Loucy (cell line): Measurements from ENCODE around the gene VTN.

Experiments used
- H2AFZ ChIP-seq: fragments of 200-600 bp; sonication (generic); 2 replicates; pipeline ENCODE4 v1.6.0; 2016; ENCODE audit warnings: antibody characterized with exemption, mild to moderate bottlenecking, low read length, moderate library complexity
- H3F3A ChIP-seq: fragments of 200-600 bp; 2 replicates; pipeline ENCODE4 v1.6.0; 2016; ENCODE audit warnings: antibody characterized with exemption, low read depth, mild to moderate bottlenecking
- H3K27me3 ChIP-seq: fragments of 200-600 bp; sonication (generic); 2 replicates; pipeline ENCODE4 v1.6.1; 2014; ENCODE audit warnings: low read length, mild to moderate bottlenecking; ENCODE audit not compliant: insufficient read depth, poor library complexity, severe bottlenecking
- H3K36me3 ChIP-seq: fragments of 200-600 bp; sonication (generic); 2 replicates; pipeline ENCODE4 v1.6.1; 2016; ENCODE audit warnings: low read length; ENCODE audit not compliant: insufficient read depth
- H3K4me1 ChIP-seq: fragments of 200-600 bp; sonication (generic); 2 replicates; pipeline ENCODE4 v1.5.1; 2014; ENCODE audit warnings: low read length, mild to moderate bottlenecking; ENCODE audit not compliant: insufficient read depth, poor library complexity, severe bottlenecking
- H3K4me2 ChIP-seq: fragments of 200-600 bp; sonication (generic); 2 replicates; pipeline ENCODE4 v1.6.0; 2014; ENCODE audit warnings: antibody characterized with exemption, low read length, low read depth, mild to moderate bottlenecking; ENCODE audit not compliant: poor library complexity, severe bottlenecking
- H3K4me3 ChIP-seq: fragments of 200-600 bp; sonication (generic); 2 replicates; pipeline ENCODE4 v1.5.1; 2014; ENCODE audit warnings: low read length, mild to moderate bottlenecking, mixed read lengths; ENCODE audit not compliant: poor library complexity, severe bottlenecking
- H3K79me2 ChIP-seq: fragments of 200-600 bp; sonication (generic); 2 replicates; pipeline ENCODE4 v1.6.1; 2014; ENCODE audit warnings: low read length; ENCODE audit not compliant: insufficient read depth
- H3K9ac ChIP-seq: fragments of 200-600 bp; sonication (generic); 2 replicates; pipeline ENCODE4 v1.6.0; 2014; ENCODE audit warnings: mild to moderate bottlenecking, low read depth, low read length, moderate library complexity; ENCODE audit not compliant: poor library complexity, severe bottlenecking
- H3K9me2 ChIP-seq: fragments of 200-600 bp; sonication (generic); replicated peaks from 2 replicates; pipeline ENCODE4 v1.6.1; 2016; ENCODE audit warnings: low read depth, low read length, mixed read lengths
- H3K9me3 ChIP-seq: fragments of 200-600 bp; sonication (generic); 2 replicates; pipeline ENCODE4 v1.6.1; 2014; ENCODE audit warnings: mild to moderate bottlenecking, antibody characterized with exemption, low read length, low read depth; ENCODE audit not compliant: insufficient read depth
- H4K20me1 ChIP-seq: fragments of 200-600 bp; sonication (generic); 2 replicates; pipeline ENCODE4 v1.6.0; 2014; ENCODE audit warnings: antibody characterized with exemption, low read length, mild to moderate bottlenecking; ENCODE audit not compliant: insufficient read depth, poor library complexity, severe bottlenecking
- CTCF ChIP-seq: fragments of 200-600 bp; sonication (generic); conservative IDR thresholded peaks from 2 replicates; pipeline ENCODE4 v1.5.1; 2014; ENCODE audit warnings: mild to moderate bottlenecking, antibody characterized with exemption, low read length
- EZH2phosphoT487 ChIP-seq: fragments of 200-600 bp; IDR thresholded peaks from 2 replicates; pipeline ENCODE4 v1.6.1; 2018; ENCODE audit warnings: antibody characterized with exemption, mild to moderate bottlenecking, moderate library complexity, borderline replicate concordance

Gene VTN

GRCh38 chr17:28343491-28343932, 26.6 kb downstream of the VTN start:
- Histone ChIP-seq H4K20me1 (no peaks in the 10 kb centered on the region), H3F3A (no peaks in the 10 kb centered on the region), H3K9me3 (no peaks in the 10 kb centered on the region), H2AFZ (no peak overlapping the region), H3K4me3 (no peak overlapping the region), H3K9me2 (no peaks in the 10 kb centered on the region), H3K9ac (no peak overlapping the region), H3K4me1 (no peaks in the 10 kb centered on the region), H3K27me3 (no peaks in the 10 kb centered on the region), H3K4me2 (no peak overlapping the region), H3K36me3 (peaks cover 29% of the 10 kb centered on the region; the same call in 1 of the 2 replicates), H3K79me2 (peaks cover 3% of the 10 kb centered on the region; the same call in 1 of the 2 replicates)
- TF ChIP-seq EZH2phosphoT487 (no peak), CTCF (no peak)

DNA sequence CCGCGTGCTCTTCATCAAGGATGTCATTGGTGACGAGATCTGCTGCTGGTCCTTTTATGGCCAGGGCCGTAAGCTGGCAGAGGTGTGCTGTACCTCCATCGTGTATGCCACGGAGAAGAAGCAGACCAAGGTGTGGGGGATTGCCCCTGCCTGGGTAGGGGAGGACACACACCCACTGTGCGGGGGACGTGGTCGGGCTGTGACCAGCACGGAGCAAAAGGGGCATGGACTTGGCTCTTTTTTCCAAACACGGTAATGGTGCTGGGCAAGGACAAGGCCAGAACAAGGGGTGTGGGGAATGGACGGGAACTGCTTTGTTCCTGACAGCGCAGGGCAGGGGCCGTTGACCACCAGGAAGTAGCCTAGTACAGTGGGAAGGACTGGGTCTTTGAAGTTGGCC, 27.8 kb downstream of the VTN start:
- Histone ChIP-seq H3F3A (no peaks in the 10 kb centered on the region), H3K4me3 (no peak overlapping the region), H3K79me2 (peaks cover 9% of the 10 kb centered on the region; the same call in 1 of the 2 replicates), H3K27me3 (no peaks in the 10 kb centered on the region), H4K20me1 (no peaks in the 10 kb centered on the region), H3K4me2 (no peak overlapping the region), H3K9ac (no peak overlapping the region), H2AFZ (no peak overlapping the region), H3K4me1 (peaks cover 2% of the 10 kb centered on the region), H3K9me2 (no peaks in the 10 kb centered on the region), H3K9me3 (no peaks in the 10 kb centered on the region), H3K36me3 (peaks cover 19% of the 10 kb centered on the region; the same call in 1 of the 2 replicates)
- TF ChIP-seq CTCF (no peak), EZH2phosphoT487 (no peak)

DNA sequence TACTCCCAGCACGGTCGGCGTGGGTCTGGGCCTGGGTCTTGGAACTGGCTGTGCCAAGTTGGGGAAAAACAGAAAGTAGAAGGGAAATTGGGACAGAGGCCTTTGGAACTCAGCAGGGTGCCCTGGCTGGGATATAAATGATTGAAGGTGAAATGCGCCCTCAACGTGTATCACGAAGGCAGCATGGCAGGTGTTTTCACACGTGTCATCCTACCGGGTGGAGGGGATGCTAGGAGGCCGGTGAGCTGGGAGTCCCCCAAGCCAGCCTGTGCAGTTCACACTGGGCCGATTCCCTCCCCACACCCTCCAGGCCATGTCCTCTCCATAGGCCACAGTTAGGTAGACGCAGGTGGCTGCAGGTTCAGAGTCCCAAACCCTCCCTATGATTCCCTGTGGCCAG, 28.6 kb downstream of the VTN start:
- peaks cover 17% of the 10 kb centered on the region; the same call in 1 of the 2 replicates for H3K79me2 ChIP-seq
- H3K9me2 ChIP-seq: no peaks in the 10 kb centered on the region

More for the DNA sequence above, 28.6 kb downstream of the VTN start:
- Histone ChIP-seq H3K4me1 (peaks cover 9% of the 10 kb centered on the region), H3K36me3 (peaks cover 12% of the 10 kb centered on the region; the same call in 1 of the 2 replicates), H3K4me3 (no peak overlapping the region), H2AFZ (no peak overlapping the region), H4K20me1 (no peaks in the 10 kb centered on the region), H3F3A (no peaks in the 10 kb centered on the region), H3K4me2 (no peak overlapping the region), H3K27me3 (no peaks in the 10 kb centered on the region), H3K9me3 (no peaks in the 10 kb centered on the region), H3K9ac (no peak overlapping the region)
- TF ChIP-seq CTCF: no peak
- no peak for TF ChIP-seq EZH2phosphoT487
